ENCODE measurements around the gene RSPO1.

The RSPO1 gene

DNA sequence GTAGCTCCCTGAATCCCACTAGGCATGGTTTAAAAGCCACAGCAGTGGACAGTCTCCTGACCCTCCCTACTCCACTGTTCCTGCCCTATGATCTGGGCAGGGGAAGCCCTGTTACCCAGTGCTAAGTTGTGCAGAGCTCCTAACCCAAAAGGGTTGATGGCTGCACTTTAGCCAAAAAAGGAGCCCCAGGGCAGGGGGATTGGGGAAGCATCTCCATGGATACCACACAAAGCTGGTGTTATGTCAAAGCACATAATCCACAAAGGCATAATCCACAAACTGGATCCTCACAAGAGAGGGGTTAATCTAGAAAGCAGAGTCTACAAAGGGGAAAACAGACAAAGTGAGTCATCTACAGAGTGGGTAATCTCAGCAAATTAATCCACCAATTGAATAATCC is 5.7 kb downstream of the RSPO1 start:
- DNase-seq (ENCODE audit: low read depth), result no peak
- TF ChIP-seq, protein P1, sequence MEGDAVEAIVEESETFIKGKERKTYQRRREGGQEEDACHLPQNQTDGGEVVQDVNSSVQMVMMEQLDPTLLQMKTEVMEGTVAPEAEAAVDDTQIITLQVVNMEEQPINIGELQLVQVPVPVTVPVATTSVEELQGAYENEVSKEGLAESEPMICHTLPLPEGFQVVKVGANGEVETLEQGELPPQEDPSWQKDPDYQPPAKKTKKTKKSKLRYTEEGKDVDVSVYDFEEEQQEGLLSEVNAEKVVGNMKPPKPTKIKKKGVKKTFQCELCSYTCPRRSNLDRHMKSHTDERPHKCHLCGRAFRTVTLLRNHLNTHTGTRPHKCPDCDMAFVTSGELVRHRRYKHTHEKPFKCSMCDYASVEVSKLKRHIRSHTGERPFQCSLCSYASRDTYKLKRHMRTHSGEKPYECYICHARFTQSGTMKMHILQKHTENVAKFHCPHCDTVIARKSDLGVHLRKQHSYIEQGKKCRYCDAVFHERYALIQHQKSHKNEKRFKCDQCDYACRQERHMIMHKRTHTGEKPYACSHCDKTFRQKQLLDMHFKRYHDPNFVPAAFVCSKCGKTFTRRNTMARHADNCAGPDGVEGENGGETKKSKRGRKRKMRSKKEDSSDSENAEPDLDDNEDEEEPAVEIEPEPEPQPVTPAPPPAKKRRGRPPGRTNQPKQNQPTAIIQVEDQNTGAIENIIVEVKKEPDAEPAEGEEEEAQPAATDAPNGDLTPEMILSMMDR (IDR thresholded peaks at IDR 0.05; ENCODE audit: low read depth, low read length, missing control alignments), result no peak
- in situ Hi-C loops (cut with HindIII; ENCODE audit: low sequenced_read_pairs), result no loop called here
- no peak overlapping the region for H3K4me3 ChIP-seq (ENCODE audit: low read depth, low read length)

DNA sequence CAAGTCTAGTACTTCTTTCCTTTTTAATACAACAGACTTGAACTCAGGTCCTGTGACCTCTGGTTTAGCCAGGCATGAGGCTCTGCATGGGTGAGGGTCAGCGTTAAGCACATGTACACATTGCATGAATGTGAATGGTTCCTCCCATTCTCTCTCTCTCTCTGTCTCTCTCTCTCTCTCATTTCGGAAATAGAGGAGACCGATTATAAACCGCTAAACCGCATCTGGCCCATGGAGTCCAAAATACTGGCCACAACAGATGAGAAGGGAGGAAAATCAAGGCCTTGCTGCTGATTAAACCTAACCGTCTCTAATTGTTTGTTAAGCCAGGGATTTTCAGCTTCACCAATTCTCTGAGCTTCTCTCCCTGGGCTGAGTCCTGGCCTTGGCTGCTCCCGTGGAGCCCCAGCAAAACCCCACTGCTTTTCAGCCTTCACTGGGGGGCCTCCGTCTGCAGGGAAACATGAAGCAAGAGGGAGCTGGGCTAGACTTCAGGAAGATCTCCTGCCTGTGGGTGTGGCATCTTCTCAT is 6.6 kb downstream of the RSPO1 start:
- TF ChIP-seq, protein P1 (IDR thresholded peaks at IDR 0.05; ENCODE audit: low read depth, low read length, missing control alignments), result no peak
- in situ Hi-C loops (cut with HindIII; ENCODE audit: low sequenced_read_pairs), result no loop called here
- no peak for DNase-seq (ENCODE audit: low read depth)
- no peak overlapping the region for H3K4me3 ChIP-seq (ENCODE audit: low read depth, low read length)

DNA sequence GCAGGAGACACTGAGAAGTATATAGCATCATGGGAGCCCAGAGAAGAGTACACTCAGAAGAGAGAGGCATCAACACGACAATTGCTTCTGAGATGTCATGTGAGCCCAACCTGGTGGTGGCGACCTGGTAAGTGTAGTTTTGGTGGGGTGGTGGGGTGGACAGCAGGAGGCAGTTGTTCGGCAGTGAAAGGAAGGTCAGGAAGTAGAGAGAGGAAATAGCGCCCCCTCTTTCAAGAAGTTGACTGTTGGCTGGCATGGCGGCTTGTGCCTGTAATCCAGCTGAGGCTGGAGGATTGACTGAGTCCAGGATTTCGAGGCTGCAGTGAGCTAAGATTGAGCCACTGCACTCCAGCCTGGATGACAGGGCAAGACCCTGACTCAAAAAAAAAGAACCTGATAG is 12.6 kb downstream of the RSPO1 start:
- no peak for DNase-seq (ENCODE audit: low read depth)
- H3K4me3 ChIP-seq (ENCODE audit: low read depth, low read length), result no peak overlapping the region
- in situ Hi-C loops (cut with HindIII; ENCODE audit: low sequenced_read_pairs), result no loop called here
- TF ChIP-seq, protein P1 (IDR thresholded peaks at IDR 0.05; ENCODE audit: low read depth, low read length, missing control alignments), result no peak

DNA sequence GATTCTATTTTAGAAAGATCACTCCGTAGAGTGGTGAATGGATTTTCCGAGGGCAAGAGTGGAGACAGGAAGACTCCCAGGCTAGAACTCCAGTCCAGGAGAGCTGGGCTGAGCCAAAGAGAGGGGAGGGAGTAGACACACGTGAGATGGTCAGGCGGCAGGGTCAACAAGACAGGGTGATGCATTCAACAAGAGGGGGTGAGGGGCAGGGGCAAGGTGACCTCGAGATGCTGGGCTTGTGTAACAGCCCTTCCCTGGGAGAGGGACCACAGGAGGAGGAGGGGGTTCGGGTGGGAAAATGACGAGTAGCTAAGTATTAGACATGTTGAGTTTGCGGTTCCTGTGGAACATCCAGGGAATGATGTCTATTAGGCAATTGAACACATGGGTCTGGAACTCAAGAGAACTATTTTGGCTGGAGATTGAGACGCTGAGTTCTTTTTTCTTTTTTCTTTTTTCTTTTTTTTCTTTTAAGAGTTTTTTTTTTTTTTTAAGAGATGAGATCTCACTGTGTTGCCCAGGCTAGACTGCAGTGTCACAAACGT is 13.3 kb downstream of the RSPO1 start:
- in situ Hi-C loops (cut with HindIII; ENCODE audit: low sequenced_read_pairs), result no loop called here
- H3K4me3 ChIP-seq (ENCODE audit: low read depth, low read length), result no peak overlapping the region
- TF ChIP-seq, protein P1 (IDR thresholded peaks at IDR 0.05; ENCODE audit: low read depth, low read length, missing control alignments), result no peak
- no peak for DNase-seq (ENCODE audit: low read depth)

DNA sequence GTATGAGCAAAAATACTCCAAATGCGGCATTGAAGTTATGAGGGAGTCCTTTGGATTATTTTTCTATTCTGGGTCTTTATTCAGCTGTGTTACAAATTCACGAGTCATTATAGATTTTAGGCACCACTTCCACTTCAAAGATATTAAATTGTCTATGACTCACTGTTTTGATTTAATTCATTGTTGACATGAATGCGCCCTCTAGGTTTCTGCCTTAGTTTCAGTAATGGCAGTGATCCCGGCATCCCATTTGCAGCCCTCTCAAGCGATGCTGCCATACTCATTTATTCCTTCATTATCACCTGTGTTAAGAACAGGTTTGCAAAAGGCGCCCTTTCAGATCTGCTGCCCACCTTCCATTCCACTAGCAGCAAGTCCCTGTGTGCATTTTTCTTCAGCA is 14.0 kb downstream of the RSPO1 start:
- in situ Hi-C loops (cut with HindIII; ENCODE audit: low sequenced_read_pairs), result no loop called here
- H3K4me3 ChIP-seq (ENCODE audit: low read depth, low read length), result no peak overlapping the region
- TF ChIP-seq, protein P1 (IDR thresholded peaks at IDR 0.05; ENCODE audit: low read depth, low read length, missing control alignments), result no peak
- DNase-seq (ENCODE audit: low read depth), result no peak

DNA sequence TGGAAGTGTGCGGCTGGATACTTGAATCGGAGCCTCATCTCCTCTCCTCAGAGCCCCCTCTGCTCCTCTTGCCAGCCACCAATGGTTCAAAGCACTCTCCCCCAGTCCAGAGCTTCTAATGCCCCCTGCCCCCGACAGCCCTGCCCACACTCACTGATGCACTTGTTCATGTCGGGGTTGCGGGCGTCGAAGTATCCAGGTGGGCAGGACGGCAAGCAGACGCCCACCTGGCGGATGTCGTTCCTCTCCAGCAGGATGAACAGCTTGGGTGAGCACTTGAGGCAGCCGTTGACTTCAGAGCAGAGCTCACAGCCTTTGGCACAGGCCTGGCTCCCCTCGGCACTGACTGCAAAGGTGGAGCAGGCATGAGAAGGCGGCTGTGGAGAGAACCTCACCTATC is 18.4 kb downstream of the RSPO1 start:
- TF ChIP-seq, protein P1 (IDR thresholded peaks at IDR 0.05; ENCODE audit: low read depth, low read length, missing control alignments), result no peak
- H3K4me3 ChIP-seq (ENCODE audit: low read depth, low read length), result no peak overlapping the region
- no peak for DNase-seq (ENCODE audit: low read depth)
- in situ Hi-C loops (cut with HindIII; ENCODE audit: low sequenced_read_pairs), result no loop called here
